IMR-90 (cell line): ENCODE data around the gene MRPS7. TPM values are rescaled to one million over a fixed set of nuclear protein-coding genes. Genes with fewer than 3 reads are reported as not detected.

Experiments
- ATAC-seq: fragments of 200-7000 bp; cut with Tn5 transposase; 2 replicates; pipeline ENCODE4 v1.9.1; 2020; ENCODE audit warnings: low read depth, mild to moderate bottlenecking, moderate library complexity
- BruUV-seq: library from RNA; stranded (reverse); fragments of 400-500 nt; replicated peaks from 2 replicates; lab custom pipeline; 2021; lab: Mats Ljungman, UMichigan
- CTCF ChIA-PET: fragments of 300-600 bp; formaldehyde crosslinking; extraction: SDS; loops from one replicate; lab custom pipeline; 2021; ENCODE audit warnings: antibody characterized with exemption; lab: Yijun Ruan, JAX
- POLR2A ChIA-PET: fragments of 300-600 bp; sonication (Branson Sonifier 250); formaldehyde crosslinking; loops from one replicate; lab custom pipeline; 2022; ENCODE audit warnings: antibody characterized with exemption; ENCODE audit not compliant: unreplicated experiment; lab: Charles Lee
- DNase-seq: peaks from one replicate; pipeline ENCODE4 v3.0.0; 2013
- H2AFZ ChIP-seq: replicated peaks from 2 replicates; pipeline ENCODE3; 2013; ENCODE audit warnings: low read length, mild to moderate bottlenecking; ENCODE audit not compliant: poor library complexity
- H2AK5ac ChIP-seq: 2 replicates; pipeline ENCODE4 v1.6.1; 2013; ENCODE audit warnings: low read depth, low read length, inconsistent platforms
- H2AK9ac ChIP-seq: replicated peaks from 2 replicates; pipeline ENCODE3; 2013; ENCODE audit warnings: mild to moderate bottlenecking, low read depth, low read length, moderate library complexity; ENCODE audit not compliant: poor library complexity
- H2BK120ac ChIP-seq: 2 replicates; pipeline ENCODE4 v1.6.1; 2013; ENCODE audit warnings: low read depth, low read length, inconsistent platforms
- H2BK15ac ChIP-seq: 3 replicates; pipeline ENCODE4 v1.6.1; 2013; ENCODE audit warnings: low read depth, low read length, inconsistent platforms
- H2BK20ac ChIP-seq: 2 replicates; pipeline ENCODE4 v1.6.1; 2013; ENCODE audit warnings: low read depth, mild to moderate bottlenecking, inconsistent platforms, low read length, moderate library complexity
- H2BK5ac ChIP-seq: 2 replicates; pipeline ENCODE4 v1.6.1; 2013; ENCODE audit warnings: mild to moderate bottlenecking, low read depth, low read length, inconsistent platforms; ENCODE audit not compliant: poor library complexity, severe bottlenecking
- H3K14ac ChIP-seq: replicated peaks from 2 replicates; pipeline ENCODE4 v1.6.1; 2013; ENCODE audit warnings: low read depth, low read length, inconsistent platforms
- H3K18ac ChIP-seq: 2 replicates; pipeline ENCODE4 v1.6.1; 2013; ENCODE audit warnings: low read depth, low read length, control low read depth
- H3K23ac ChIP-seq: 2 replicates; pipeline ENCODE4 v1.6.1; 2013; ENCODE audit warnings: low read depth, low read length, inconsistent platforms
- H3K27ac ChIP-seq: 2 replicates; pipeline ENCODE4 v1.5.1; 2013; ENCODE audit warnings: mild to moderate bottlenecking, control low read depth, low read length; ENCODE audit not compliant: insufficient read depth
- H3K27me3 ChIP-seq: 2 replicates; pipeline ENCODE4 v1.6.1; 2013; ENCODE audit warnings: low read length; ENCODE audit not compliant: control insufficient read depth, insufficient read depth
- H3K36me3 ChIP-seq: 2 replicates; pipeline ENCODE4 v1.6.1; 2013; ENCODE audit warnings: low read length, mixed read lengths; ENCODE audit not compliant: control insufficient read depth, insufficient read depth
- H3K4ac ChIP-seq: 2 replicates; pipeline ENCODE4 v1.6.1; 2013; ENCODE audit warnings: low read depth, low read length, inconsistent platforms
- H3K4me1 ChIP-seq: 2 replicates; pipeline ENCODE4 v1.6.1; 2013; ENCODE audit warnings: low read length, mixed read lengths; ENCODE audit not compliant: control insufficient read depth, insufficient read depth
- H3K4me2 ChIP-seq: 2 replicates; pipeline ENCODE4 v1.6.1; 2013; ENCODE audit warnings: low read depth, mild to moderate bottlenecking, control low read depth, low read length, moderate library complexity
- H3K4me3 ChIP-seq: 2 replicates; pipeline ENCODE4 v1.5.1; 2013; ENCODE audit warnings: low read depth, mild to moderate bottlenecking, control low read depth, low read length, moderate library complexity; ENCODE audit not compliant: insufficient read depth
- H3K56ac ChIP-seq: 2 replicates; pipeline ENCODE4 v1.6.1; 2013; ENCODE audit warnings: low read length, inconsistent platforms; ENCODE audit not compliant: insufficient read depth; ENCODE audit errors: extremely low read depth
- H3K79me1 ChIP-seq, 2 experiments: 2 replicates each; pipeline ENCODE4 v1.6.1; 2013; ENCODE audit warnings: low read length in 2 of 2, inconsistent platforms in 1 of 2, low read depth in 1 of 2
- H3K9ac ChIP-seq: 2 replicates; pipeline ENCODE4 v1.6.1; 2013; ENCODE audit warnings: low read depth, low read length, control low read depth
- H3K9me1 ChIP-seq: 2 replicates; pipeline ENCODE4 v1.6.1; 2013; ENCODE audit warnings: low read length, inconsistent platforms; ENCODE audit not compliant: insufficient read depth
- H3K9me3 ChIP-seq: 2 replicates; pipeline ENCODE4 v1.6.1; 2013; ENCODE audit warnings: low read length; ENCODE audit not compliant: control insufficient read depth, insufficient read depth
- H4K20me1 ChIP-seq: 2 replicates; pipeline ENCODE4 v1.6.1; 2013; ENCODE audit warnings: low read length, inconsistent platforms; ENCODE audit not compliant: insufficient read depth
- H4K5ac ChIP-seq: 2 replicates; pipeline ENCODE4 v1.6.1; 2013; ENCODE audit warnings: mild to moderate bottlenecking, low read depth, low read length, control low read depth
- H4K8ac ChIP-seq, 2 experiments: 2 replicates each; pipeline ENCODE4 v1.6.1; 2013; ENCODE audit warnings: low read depth in 2 of 2, low read length in 2 of 2, control low read depth in 1 of 2, inconsistent platforms in 1 of 2
- H4K91ac ChIP-seq: 2 replicates; pipeline ENCODE4 v1.6.1; 2013; ENCODE audit warnings: low read depth, low read length, inconsistent platforms; ENCODE audit not compliant: insufficient read depth
- MAFK ChIP-seq: IDR thresholded peaks from 2 replicates; pipeline ENCODE4 v1.6.1; 2012; ENCODE audit warnings: low read depth, low read length, improper control_type of control experiment
- MXI1 ChIP-seq: IDR thresholded peaks from 2 replicates; pipeline ENCODE4 v1.6.1; 2012; ENCODE audit warnings: low read depth, mild to moderate bottlenecking, low read length, moderate library complexity, borderline replicate concordance
- RAD21 ChIP-seq: IDR thresholded peaks from 2 replicates; pipeline ENCODE4 v1.6.1; 2012; ENCODE audit warnings: low read length, improper control_type of control experiment
- RCOR1 ChIP-seq: IDR thresholded peaks from 2 replicates; pipeline ENCODE4 v1.6.1; 2012; ENCODE audit warnings: mild to moderate bottlenecking, low read length, improper control_type of control experiment; ENCODE audit not compliant: insufficient replicate concordance
- WGBS, 2 experiments: methylation state at CpG; one replicate each; pipeline versions ENCODE4 v1.1.5 to v1.1.7; 2013; ENCODE audit warnings: missing lambda C conversion rate in 2 of 2; ENCODE audit not compliant: insufficient read length in 1 of 2; ENCODE audit errors: extremely low coverage in 2 of 2; 5-methylcytosine and 5-hydroxymethylcytosine counted together
- dilution Hi-C: fragments of 300-500 bp; cut with HindIII; formaldehyde crosslinking; loops from one replicate; pipeline ENCODE4 v1.14.3; 2018; ENCODE audit warnings: low sequenced_read_pairs; ENCODE audit not compliant: unreplicated experiment
- in situ Hi-C: fragments of 300-500 bp; cut with MboI; formaldehyde crosslinking; loops from 3 replicates; pipeline ENCODE4 v1.14.3; 2019; ENCODE audit warnings: low sequenced_read_pairs, inconsistent platforms, mixed read lengths
- intact Hi-C: fragments of 100-400 bp; cut with micrococcal nuclease; formaldehyde crosslinking; loops from 2 replicates; pipeline ENCODE4 v1.10.0; 2022
- polyA plus RNA-seq, 3 experiments: library from polyadenylated mRNA; depleted of rRNA; stranded (reverse); fragments of >200 nt; gene quantifications; 2 replicates each; pipeline ENCODE4 v1.2.3, GENCODE V29; 2012; ENCODE audit warnings: low replicate concordance in 1 of 3
- total RNA-seq: library from RNA; depleted of rRNA; stranded (reverse); fragments of >200 nt; gene quantifications from 2 replicates; pipeline ENCODE4 v1.2.3, GENCODE V29; 2012

The MRPS7 gene
- total and polyA plus RNA-seq, 2 of the 4 experiments (the other 2 are of a cell fraction) = 55.9 to 60.5 TPM

DNA sequence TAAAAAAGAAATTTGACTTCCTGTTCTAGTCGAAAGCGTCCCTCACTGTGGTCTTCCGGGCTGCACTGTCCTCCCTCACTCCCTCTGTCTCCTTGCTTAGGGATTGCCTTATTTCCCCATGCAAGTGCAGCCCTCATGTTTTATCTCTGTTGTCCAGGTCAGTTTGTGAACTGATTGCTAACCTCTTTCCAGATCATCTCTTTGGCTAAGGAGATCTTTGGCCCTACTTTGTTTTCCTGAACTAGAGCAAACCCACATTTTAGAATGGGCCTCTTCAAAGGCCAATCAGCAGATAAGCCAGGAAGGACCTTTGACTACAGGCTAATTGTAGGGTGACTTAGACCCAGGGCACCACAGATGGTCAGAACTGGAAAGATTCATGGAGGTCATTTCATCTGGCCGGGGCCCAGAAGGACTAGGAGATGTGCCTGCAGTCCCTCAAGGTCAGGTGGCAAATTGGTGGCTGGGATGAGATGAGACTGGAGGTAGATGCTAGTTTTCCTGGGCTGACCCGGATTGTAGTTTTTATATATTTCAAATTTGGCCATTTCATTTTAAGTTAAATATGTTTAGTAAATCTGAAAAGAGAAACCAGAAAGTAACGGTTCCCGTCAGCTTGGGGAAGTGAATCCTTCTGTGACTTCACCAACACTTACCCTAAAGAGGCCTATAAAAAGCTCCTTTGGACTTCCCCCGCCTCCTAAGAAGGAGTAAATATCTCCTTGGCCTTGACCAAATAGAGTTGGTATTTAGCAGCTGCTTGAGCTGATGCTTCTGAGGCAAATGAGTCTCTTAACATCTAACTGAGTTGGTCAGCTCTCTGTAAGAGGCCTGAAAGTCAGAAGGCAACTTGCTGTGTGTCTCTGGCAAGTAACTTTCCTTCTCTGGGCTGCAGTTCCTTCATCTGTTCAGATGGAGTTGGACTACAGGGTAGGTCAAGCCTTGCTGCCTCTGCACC lies 33.8 kb downstream of the MRPS7 start:
- Histone ChIP-seq H4K20me1 (no peaks in the 10 kb centered on the region), H2AFZ (no peak overlapping the region), H3K4me2 (no peak overlapping the region), H3K36me3 (no peaks in the 10 kb centered on the region), H3K4me3 (no peak overlapping the region), H2BK120ac (no peak overlapping the region), H2BK20ac (no peak overlapping the region), H2BK5ac (no peak overlapping the region), H3K79me1 (no peaks in the 10 kb centered on the region), H3K4ac (no peak overlapping the region), H3K9me1 (0 out of 2 replicates have a peak, but pooled peaks cover 3% of the 10 kb centered on the region), H3K18ac (no peak overlapping the region), H3K27ac (no peak overlapping the region), H3K56ac (no peak overlapping the region), H3K23ac (no peak overlapping the region), H2AK5ac (no peak overlapping the region), H3K9ac (no peak overlapping the region), H3K4me1 (no peaks in the 10 kb centered on the region; the same call in 1 of the 2 replicates), H3K14ac (no peak overlapping the region), H2AK9ac (no peak overlapping the region), H2BK15ac (no peak overlapping the region), H4K8ac (no peak overlapping the region), H3K9me3 (no peaks in the 10 kb centered on the region), H4K5ac (no peak overlapping the region), H4K91ac (no peak overlapping the region), H3K27me3 (no peaks in the 10 kb centered on the region)
- WGBS, 2 experiments = no CpG with 5 or more reads among the region's 8 CpGs
- ChIA-PET POLR2A (no interaction called here), CTCF (no interaction called here)
- intact Hi-C loops (no loop called here), in situ Hi-C loops (no loop called here), dilution Hi-C loops (no loop called here)
- no TSS peak for BruUV-seq
- no peak for DNase-seq
- no peak for ATAC-seq
- TF ChIP-seq MAFK (no peak), RAD21 (no peak), MXI1 (no peak), RCOR1 (no peak)
